Kidney (tissue), 14 donors: ENCODE measurements around the gene AGPS. TPM values are rescaled to one million over a fixed set of nuclear protein-coding genes. Genes with fewer than 3 reads are reported as not detected.

Experiments used
- DNase-seq, 5 donors: peaks; one replicate each; pipeline ENCODE4 v3.0.0-alpha.2; 2013 to 2020
- FAIRE-seq: peaks from 2 replicates; lab custom pipeline; 2012; peaks lifted over from hg19 to GRCh38; lab: Jason Lieb, UNC
- H3K27ac ChIP-seq, 2 donors: one replicate each; pipeline ENCODE4 v1.7.0; 2013; ENCODE audit warnings: low read depth in 2 of 2, low read length in 2 of 2, inconsistent platforms in 1 of 2
- H3K27me3 ChIP-seq: one replicate; pipeline ENCODE4 v1.7.1; 2013; ENCODE audit warnings: low read length, inconsistent platforms; ENCODE audit not compliant: control insufficient read depth, insufficient read depth
- H3K36me3 ChIP-seq, 3 donors: one replicate each; pipeline versions ENCODE4 v1.7.0 to v1.7.1; 2013; ENCODE audit warnings: low read length in 3 of 3, control low read depth in 1 of 3, inconsistent platforms in 1 of 3; ENCODE audit not compliant: insufficient read depth in 3 of 3, control insufficient read depth in 2 of 3
- H3K4me1 ChIP-seq, 3 donors: one replicate each; pipeline versions ENCODE4 v1.7.0 to v1.7.1; 2013; ENCODE audit warnings: low read length in 3 of 3, inconsistent platforms in 1 of 3, low read depth in 1 of 3; ENCODE audit not compliant: control insufficient read depth in 2 of 3, insufficient read depth in 2 of 3
- H3K4me3 ChIP-seq, 3 donors: one replicate each; pipeline versions ENCODE4 v1.7.0 to v1.8.1; 2013; ENCODE audit warnings: low read length in 3 of 3, control low read depth in 1 of 3, inconsistent platforms in 1 of 3
- H3K9ac ChIP-seq, 3 donors: one replicate each; pipeline versions ENCODE4 v1.7.0 to v1.7.1; 2013; ENCODE audit warnings: low read length in 3 of 3, control low read depth in 1 of 3, inconsistent platforms in 1 of 3
- H3K9me3 ChIP-seq, 3 donors: one replicate each; pipeline versions ENCODE4 v1.7.0 to v1.7.1; 2013; ENCODE audit warnings: low read length in 3 of 3, control low read depth in 1 of 3, inconsistent platforms in 1 of 3; ENCODE audit not compliant: control insufficient read depth in 2 of 3, insufficient read depth in 1 of 3
- intact Hi-C: fragments of 100-400 bp; cut with DNase I; formaldehyde crosslinking; loops from one replicate; pipeline ENCODE4 v1.11.1; 2022
- polyA plus RNA-seq: library from polyadenylated mRNA; stranded (reverse); fragments of 350-450 nt; fragmentation: Illumina TruSeq; extraction: RNeasy Lipid Tissue Mini Kit (QIAGEN cat#74804); gene quantifications from one replicate; pipeline ENCODE4 v1.2.3, GENCODE V29; 2014; ENCODE audit warnings: low read depth, low replicate concordance; ENCODE audit not compliant: insufficient read depth
- total RNA-seq: library from RNA; stranded (reverse); fragmentation: NEBNext Ultra II Directional; extraction: Animal tissue kit (Norgen Biotek cat#: 25700); gene quantifications from one replicate; pipeline ENCODE4 v1.2.1, GENCODE V29; 2021
- TF ChIP-seq, protein P1 (sequence below): IDR thresholded peaks from 3 replicates; pipeline ENCODE4 v1.5.1; 2012; ENCODE audit warnings: mild to moderate bottlenecking, moderate library complexity, borderline replicate concordance; ENCODE audit not compliant: insufficient read depth; ENCODE audit errors: extremely low read depth
- donor health status: control.
- donor health status: control.
- donor health status: control.
- donor health status: control.
- donor health status: control.
- donor health status: DM: yes; HTN: yes; CAD: no.
- donor health status: Normal renal cell carcinoma (clear cell type).

AGPS gene
- total and polyA plus RNA-seq, 2 donors from 2014 or later: 7.9 to 45.7 TPM

DNA sequence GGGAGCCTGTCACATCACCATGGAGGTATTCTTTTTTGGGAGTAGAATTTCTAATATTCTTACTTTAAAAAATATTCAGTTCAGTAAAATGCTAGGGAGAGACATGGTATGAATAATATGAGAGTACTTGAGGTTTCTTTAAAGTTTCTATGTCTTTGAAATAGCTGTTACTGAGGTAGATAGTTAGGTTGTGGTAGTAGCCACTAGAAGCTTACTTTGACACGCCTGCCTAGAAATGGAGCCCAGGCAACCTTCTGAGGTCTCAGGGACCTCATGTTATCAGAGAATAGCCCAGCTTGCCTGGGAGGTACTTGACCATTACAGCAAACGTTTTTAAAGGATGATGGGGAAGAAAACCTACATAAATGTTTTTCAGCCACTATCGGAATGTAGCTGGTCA, 131.2 kb downstream of the AGPS start:
- H3K9me3 ChIP-seq: no peaks in the 10 kb centered on the region
- intact Hi-C loops: no loop called here
- no peaks in the 10 kb centered on the region for H3K27me3 ChIP-seq
- no peak overlapping the region for H3K4me3 ChIP-seq
- H3K9ac ChIP-seq: no peak overlapping the region
- TF ChIP-seq, protein P1, sequence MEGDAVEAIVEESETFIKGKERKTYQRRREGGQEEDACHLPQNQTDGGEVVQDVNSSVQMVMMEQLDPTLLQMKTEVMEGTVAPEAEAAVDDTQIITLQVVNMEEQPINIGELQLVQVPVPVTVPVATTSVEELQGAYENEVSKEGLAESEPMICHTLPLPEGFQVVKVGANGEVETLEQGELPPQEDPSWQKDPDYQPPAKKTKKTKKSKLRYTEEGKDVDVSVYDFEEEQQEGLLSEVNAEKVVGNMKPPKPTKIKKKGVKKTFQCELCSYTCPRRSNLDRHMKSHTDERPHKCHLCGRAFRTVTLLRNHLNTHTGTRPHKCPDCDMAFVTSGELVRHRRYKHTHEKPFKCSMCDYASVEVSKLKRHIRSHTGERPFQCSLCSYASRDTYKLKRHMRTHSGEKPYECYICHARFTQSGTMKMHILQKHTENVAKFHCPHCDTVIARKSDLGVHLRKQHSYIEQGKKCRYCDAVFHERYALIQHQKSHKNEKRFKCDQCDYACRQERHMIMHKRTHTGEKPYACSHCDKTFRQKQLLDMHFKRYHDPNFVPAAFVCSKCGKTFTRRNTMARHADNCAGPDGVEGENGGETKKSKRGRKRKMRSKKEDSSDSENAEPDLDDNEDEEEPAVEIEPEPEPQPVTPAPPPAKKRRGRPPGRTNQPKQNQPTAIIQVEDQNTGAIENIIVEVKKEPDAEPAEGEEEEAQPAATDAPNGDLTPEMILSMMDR: no peak
- peaks cover 0 to 6% (median 0%) of the 10 kb centered on the region in 3 donors for H3K36me3 ChIP-seq
- no peak overlapping the region for H3K27ac ChIP-seq
- DNase-seq (no peak), FAIRE-seq (no peak)
- no peaks in the 10 kb centered on the region for H3K4me1 ChIP-seq

DNA sequence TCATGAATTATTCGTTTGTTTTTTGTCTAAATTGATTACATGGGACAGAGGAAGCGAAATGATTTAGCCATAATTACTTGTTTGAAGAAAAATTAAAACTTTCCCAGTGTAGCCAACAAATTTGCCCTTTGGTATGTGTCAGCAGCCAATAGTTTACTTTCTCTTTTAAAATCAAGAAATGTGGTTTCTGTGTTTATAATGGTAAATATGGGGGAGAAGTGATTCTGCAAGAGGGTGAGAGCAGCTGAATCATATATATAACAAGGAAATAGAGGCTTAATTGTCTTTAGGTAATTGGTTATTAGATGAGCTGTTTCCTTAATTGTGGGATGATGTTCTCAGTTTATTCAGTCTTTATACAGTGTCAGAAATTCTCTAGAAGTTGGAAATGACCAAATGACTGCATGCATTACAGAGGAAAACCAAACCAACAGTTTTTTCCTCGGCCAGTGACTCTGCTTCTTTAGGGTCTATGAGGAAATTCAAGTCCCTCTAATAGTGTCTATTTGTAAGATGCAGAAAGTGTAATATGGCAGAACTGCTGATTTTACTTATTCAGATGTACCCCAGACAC, 132.9 kb downstream of the AGPS start:
- TF ChIP-seq, protein P1: no peak
- no peak for DNase-seq
- H3K36me3 ChIP-seq: peaks cover 0 to 6% (median 0%) of the 10 kb centered on the region in 3 donors
- intact Hi-C loops: no loop called here
- FAIRE-seq: no peak
- no peaks in the 10 kb centered on the region for H3K4me1 ChIP-seq
- no peak overlapping the region for H3K9ac ChIP-seq
- H3K27ac ChIP-seq: no peak overlapping the region
- H3K27me3 ChIP-seq: no peaks in the 10 kb centered on the region
- no peak overlapping the region for H3K4me3 ChIP-seq
- no peaks in the 10 kb centered on the region for H3K9me3 ChIP-seq

DNA sequence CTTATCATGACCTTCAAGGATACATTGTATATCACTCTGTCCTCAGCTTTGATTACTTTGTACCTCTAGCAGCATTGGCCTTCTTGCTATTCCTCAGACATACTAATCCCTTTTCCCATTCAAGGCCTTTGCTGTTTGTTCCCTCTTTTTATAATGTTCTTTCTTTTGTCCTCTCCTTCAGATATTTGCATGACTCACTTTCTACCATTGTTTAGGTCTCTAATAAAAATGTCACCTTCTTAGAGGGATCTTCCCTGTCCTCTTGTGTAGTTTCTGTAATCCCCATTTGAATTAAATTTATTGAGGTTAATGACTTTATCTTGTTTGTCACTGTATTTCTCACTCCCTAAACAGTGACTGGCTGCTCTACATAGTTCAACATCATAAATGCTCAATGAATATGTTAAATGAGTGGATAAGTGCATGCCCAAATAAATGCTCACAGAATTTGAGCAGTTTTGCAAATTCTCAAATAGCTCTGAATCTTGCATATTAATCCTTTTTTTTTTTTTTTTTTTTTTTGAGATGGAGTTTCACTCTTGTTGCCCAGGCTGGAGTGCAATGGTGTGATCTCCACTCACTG, 135.9 kb downstream of the AGPS start:
- Histone ChIP-seq H3K4me3 (no peak overlapping the region), H3K27me3 (no peaks in the 10 kb centered on the region), H3K4me1 (no peaks in the 10 kb centered on the region), H3K36me3 (peaks cover 0 to 6% (median 0%) of the 10 kb centered on the region in 3 donors), H3K9ac (no peak overlapping the region), H3K9me3 (no peaks in the 10 kb centered on the region), H3K27ac (no peak overlapping the region)
- FAIRE-seq (no peak), DNase-seq (no peak)
- intact Hi-C loops: no loop called here
- TF ChIP-seq, protein P1: no peak
